WI38 (cell line): ENCODE data around the gene C12orf43.

Source experiments
- H3K4me3 ChIP-seq: 2 replicates; pipeline ENCODE4 v1.5.1; 2011; ENCODE audit warnings: low read depth, mild to moderate bottlenecking, control low read depth, low read length
- CTCF ChIP-seq: IDR thresholded peaks from 2 replicates; pipeline ENCODE4 v1.5.1; 2012; ENCODE audit warnings: low read depth, mild to moderate bottlenecking, control low read depth, low read length

Gene C12orf43

GRCh38 chr12:121011820-121012219 is 4.5 kb downstream of the C12orf43 start:
- TF ChIP-seq CTCF = no peak
- H3K4me3 ChIP-seq = no peak overlapping the region

- TF ChIP-seq CTCF = no peak
- H3K4me3 ChIP-seq = no peak overlapping the region
Measured at GRCh38 chr12:121010860-121011259, 5.4 kb downstream of the C12orf43 start.

- peak; percentile 28; the same call in 1 of the 2 replicates for TF ChIP-seq CTCF
- H3K4me3 ChIP-seq = no peak overlapping the region
Measured at GRCh38 chr12:121009741-121010140, 6.5 kb downstream of the C12orf43 start.

GRCh38 chr12:121008347-121009098 is 7.8 kb downstream of the C12orf43 start:
- no peak for TF ChIP-seq CTCF

GRCh38 chr12:121005346-121005815 is 10.9 kb downstream of the C12orf43 start:
- peak; percentile 82 for TF ChIP-seq CTCF
- no peak overlapping the region for H3K4me3 ChIP-seq

More at GRCh38 chr12:121008347-121009098, 7.8 kb downstream of the C12orf43 start:
- no peak overlapping the region for H3K4me3 ChIP-seq

GRCh38 chr12:121004253-121004815 is 12.0 kb downstream of the C12orf43 start:
- no peak for TF ChIP-seq CTCF
- no peak overlapping the region for H3K4me3 ChIP-seq

- TF ChIP-seq CTCF = no peak
- no peak overlapping the region for H3K4me3 ChIP-seq
Measured at GRCh38 chr12:121003650-121004049, 12.6 kb downstream of the C12orf43 start.
